Cardiac fibroblast (primary cell): ENCODE results near the gene RBBP8NL.

Experiments used
- DNase-seq, 2 donors: peaks; one replicate each; pipeline versions ENCODE4 v3.0.0 to v3.0.0-alpha.2; 2010; ENCODE audit warnings: low read depth in 2 of 2
- H3K4me3 ChIP-seq, 2 donors: replicated peaks in 1 of 2; 1 replicate in 1 of 2; 2 replicates in 1 of 2; pipeline ENCODE4 v1.5.1; 2011; ENCODE audit warnings: low read depth in 2 of 2, low read length in 2 of 2, mild to moderate bottlenecking in 2 of 2, moderate library complexity in 1 of 2
- CTCF ChIP-seq: IDR thresholded peaks from one replicate; pipeline ENCODE4 v1.5.1; 2011; ENCODE audit warnings: low read depth, mild to moderate bottlenecking, low read length, inconsistent platforms

The RBBP8NL gene

GRCh38 chr20:62455929-62456328, 28.6 kb upstream of the RBBP8NL start:
- no peak overlapping the region for H3K4me3 ChIP-seq
- no peak for DNase-seq
- TF ChIP-seq CTCF = no peak

- H3K4me3 ChIP-seq = no peak overlapping the region
- DNase-seq = no peak
- TF ChIP-seq CTCF = no peak
Observed at GRCh38 chr20:62454904-62455636, 27.7 kb upstream of the RBBP8NL start.

GRCh38 chr20:62453186-62453808, 26.0 kb upstream of the RBBP8NL start:
- no peak for TF ChIP-seq CTCF
- DNase-seq = no peak
- no peak overlapping the region for H3K4me3 ChIP-seq

GRCh38 chr20:62452475-62453095, 25.2 kb upstream of the RBBP8NL start:
- no peak for TF ChIP-seq CTCF
- DNase-seq = no peak
- no peak overlapping the region for H3K4me3 ChIP-seq

GRCh38 chr20:62451970-62452369, 24.6 kb upstream of the RBBP8NL start:
- DNase-seq = no peak
- no peak for TF ChIP-seq CTCF
- H3K4me3 ChIP-seq = no peak overlapping the region

- H3K4me3 ChIP-seq = no peak overlapping the region
- no peak for TF ChIP-seq CTCF
Observed at GRCh38 chr20:62451156-62451767, 23.9 kb upstream of the RBBP8NL start.

More at GRCh38 chr20:62451156-62451767, 23.9 kb upstream of the RBBP8NL start:
- no peak for DNase-seq
